IMR-90 (cell line): ENCODE measurements around the gene AFF2. TPM values are rescaled to one million over a fixed set of nuclear protein-coding genes. Genes with fewer than 3 reads are reported as not detected.

Experiments used
- ATAC-seq: fragments of 200-7000 bp; cut with Tn5 transposase; 2 replicates; pipeline ENCODE4 v1.9.1; 2020; ENCODE audit warnings: low read depth, mild to moderate bottlenecking, moderate library complexity
- BruUV-seq: library from RNA; stranded (reverse); fragments of 400-500 nt; replicated peaks from 2 replicates; lab custom pipeline; 2021; lab: Mats Ljungman, UMichigan
- CTCF ChIA-PET: fragments of 300-600 bp; formaldehyde crosslinking; extraction: SDS; loops from one replicate; lab custom pipeline; 2021; ENCODE audit warnings: antibody characterized with exemption; lab: Yijun Ruan, JAX
- POLR2A ChIA-PET: fragments of 300-600 bp; sonication (Branson Sonifier 250); formaldehyde crosslinking; loops from one replicate; lab custom pipeline; 2022; ENCODE audit warnings: antibody characterized with exemption; ENCODE audit not compliant: unreplicated experiment; lab: Charles Lee
- DNase-seq: peaks from one replicate; pipeline ENCODE4 v3.0.0; 2013
- H2AFZ ChIP-seq: replicated peaks from 2 replicates; pipeline ENCODE3; 2013; ENCODE audit warnings: low read length, mild to moderate bottlenecking; ENCODE audit not compliant: poor library complexity
- H2AK5ac ChIP-seq: 2 replicates; pipeline ENCODE4 v1.6.1; 2013; ENCODE audit warnings: low read depth, low read length, inconsistent platforms
- H2AK9ac ChIP-seq: replicated peaks from 2 replicates; pipeline ENCODE3; 2013; ENCODE audit warnings: mild to moderate bottlenecking, low read depth, low read length, moderate library complexity; ENCODE audit not compliant: poor library complexity
- H2BK120ac ChIP-seq: 2 replicates; pipeline ENCODE4 v1.6.1; 2013; ENCODE audit warnings: low read depth, low read length, inconsistent platforms
- H2BK15ac ChIP-seq: 3 replicates; pipeline ENCODE4 v1.6.1; 2013; ENCODE audit warnings: low read depth, low read length, inconsistent platforms
- H2BK20ac ChIP-seq: 2 replicates; pipeline ENCODE4 v1.6.1; 2013; ENCODE audit warnings: low read depth, mild to moderate bottlenecking, inconsistent platforms, low read length, moderate library complexity
- H2BK5ac ChIP-seq: 2 replicates; pipeline ENCODE4 v1.6.1; 2013; ENCODE audit warnings: mild to moderate bottlenecking, low read depth, low read length, inconsistent platforms; ENCODE audit not compliant: poor library complexity, severe bottlenecking
- H3K14ac ChIP-seq: replicated peaks from 2 replicates; pipeline ENCODE4 v1.6.1; 2013; ENCODE audit warnings: low read depth, low read length, inconsistent platforms
- H3K18ac ChIP-seq: 2 replicates; pipeline ENCODE4 v1.6.1; 2013; ENCODE audit warnings: low read depth, low read length, control low read depth
- H3K23ac ChIP-seq: 2 replicates; pipeline ENCODE4 v1.6.1; 2013; ENCODE audit warnings: low read depth, low read length, inconsistent platforms
- H3K27ac ChIP-seq: 2 replicates; pipeline ENCODE4 v1.5.1; 2013; ENCODE audit warnings: mild to moderate bottlenecking, control low read depth, low read length; ENCODE audit not compliant: insufficient read depth
- H3K27me3 ChIP-seq: 2 replicates; pipeline ENCODE4 v1.6.1; 2013; ENCODE audit warnings: low read length; ENCODE audit not compliant: control insufficient read depth, insufficient read depth
- H3K36me3 ChIP-seq: 2 replicates; pipeline ENCODE4 v1.6.1; 2013; ENCODE audit warnings: low read length, mixed read lengths; ENCODE audit not compliant: control insufficient read depth, insufficient read depth
- H3K4ac ChIP-seq: 2 replicates; pipeline ENCODE4 v1.6.1; 2013; ENCODE audit warnings: low read depth, low read length, inconsistent platforms
- H3K4me1 ChIP-seq: 2 replicates; pipeline ENCODE4 v1.6.1; 2013; ENCODE audit warnings: low read length, mixed read lengths; ENCODE audit not compliant: control insufficient read depth, insufficient read depth
- H3K4me2 ChIP-seq: 2 replicates; pipeline ENCODE4 v1.6.1; 2013; ENCODE audit warnings: low read depth, mild to moderate bottlenecking, control low read depth, low read length, moderate library complexity
- H3K4me3 ChIP-seq: 2 replicates; pipeline ENCODE4 v1.5.1; 2013; ENCODE audit warnings: low read depth, mild to moderate bottlenecking, control low read depth, low read length, moderate library complexity; ENCODE audit not compliant: insufficient read depth
- H3K56ac ChIP-seq: 2 replicates; pipeline ENCODE4 v1.6.1; 2013; ENCODE audit warnings: low read length, inconsistent platforms; ENCODE audit not compliant: insufficient read depth; ENCODE audit errors: extremely low read depth
- H3K79me1 ChIP-seq, 2 experiments: 2 replicates each; pipeline ENCODE4 v1.6.1; 2013; ENCODE audit warnings: low read length in 2 of 2, inconsistent platforms in 1 of 2, low read depth in 1 of 2
- H3K9ac ChIP-seq: 2 replicates; pipeline ENCODE4 v1.6.1; 2013; ENCODE audit warnings: low read depth, low read length, control low read depth
- H3K9me1 ChIP-seq: 2 replicates; pipeline ENCODE4 v1.6.1; 2013; ENCODE audit warnings: low read length, inconsistent platforms; ENCODE audit not compliant: insufficient read depth
- H3K9me3 ChIP-seq: 2 replicates; pipeline ENCODE4 v1.6.1; 2013; ENCODE audit warnings: low read length; ENCODE audit not compliant: control insufficient read depth, insufficient read depth
- H4K20me1 ChIP-seq: 2 replicates; pipeline ENCODE4 v1.6.1; 2013; ENCODE audit warnings: low read length, inconsistent platforms; ENCODE audit not compliant: insufficient read depth
- H4K5ac ChIP-seq: 2 replicates; pipeline ENCODE4 v1.6.1; 2013; ENCODE audit warnings: mild to moderate bottlenecking, low read depth, low read length, control low read depth
- H4K8ac ChIP-seq, 2 experiments: 2 replicates each; pipeline ENCODE4 v1.6.1; 2013; ENCODE audit warnings: low read depth in 2 of 2, low read length in 2 of 2, control low read depth in 1 of 2, inconsistent platforms in 1 of 2
- H4K91ac ChIP-seq: 2 replicates; pipeline ENCODE4 v1.6.1; 2013; ENCODE audit warnings: low read depth, low read length, inconsistent platforms; ENCODE audit not compliant: insufficient read depth
- CEBPB ChIP-seq: IDR thresholded peaks from 2 replicates; pipeline ENCODE4 v1.6.1; 2012; ENCODE audit warnings: low read depth, low read length, improper control_type of control experiment
- CHD1 ChIP-seq: IDR thresholded peaks from 2 replicates; pipeline ENCODE4 v1.6.1; 2012; ENCODE audit warnings: low read depth, low read length, improper control_type of control experiment
- FOS ChIP-seq: fragments of 150-350 bp; IDR thresholded peaks from 2 replicates; pipeline ENCODE4 v1.6.1; 2016; ENCODE audit warnings: low read depth, low read length
- MAZ ChIP-seq: IDR thresholded peaks from 2 replicates; pipeline ENCODE4 v1.6.1; 2012; ENCODE audit warnings: low read depth, mild to moderate bottlenecking, low read length, improper control_type of control experiment, moderate library complexity, borderline replicate concordance
- MXI1 ChIP-seq: IDR thresholded peaks from 2 replicates; pipeline ENCODE4 v1.6.1; 2012; ENCODE audit warnings: low read depth, mild to moderate bottlenecking, low read length, moderate library complexity, borderline replicate concordance
- NFE2L2 ChIP-seq: fragments of 150-350 bp; IDR thresholded peaks from 2 replicates; pipeline ENCODE4 v1.6.1; 2016; ENCODE audit warnings: low read depth, mild to moderate bottlenecking, low read length
- POLR2A ChIP-seq: IDR thresholded peaks from 2 replicates; pipeline ENCODE4 v1.6.1; 2012; ENCODE audit warnings: mild to moderate bottlenecking, low read depth, low read length
- RAD21 ChIP-seq: IDR thresholded peaks from 2 replicates; pipeline ENCODE4 v1.6.1; 2012; ENCODE audit warnings: low read length, improper control_type of control experiment
- RFX5 ChIP-seq: IDR thresholded peaks from 2 replicates; pipeline ENCODE4 v1.8.0; 2012; ENCODE audit warnings: low read depth, mild to moderate bottlenecking, low read length, moderate library complexity
- SMC3 ChIP-seq: fragments of 150-350 bp; IDR thresholded peaks from 2 replicates; pipeline ENCODE4 v1.6.1; 2016; ENCODE audit warnings: low read depth, mild to moderate bottlenecking, antibody characterized with exemption, low read length, moderate library complexity
- WGBS, 2 experiments: methylation state at CpG; one replicate each; pipeline versions ENCODE4 v1.1.5 to v1.1.7; 2013; ENCODE audit warnings: missing lambda C conversion rate in 2 of 2; ENCODE audit not compliant: insufficient read length in 1 of 2; ENCODE audit errors: extremely low coverage in 2 of 2; 5-methylcytosine and 5-hydroxymethylcytosine counted together
- dilution Hi-C: fragments of 300-500 bp; cut with HindIII; formaldehyde crosslinking; loops from one replicate; pipeline ENCODE4 v1.14.3; 2018; ENCODE audit warnings: low sequenced_read_pairs; ENCODE audit not compliant: unreplicated experiment
- in situ Hi-C: fragments of 300-500 bp; cut with MboI; formaldehyde crosslinking; loops from 3 replicates; pipeline ENCODE4 v1.14.3; 2019; ENCODE audit warnings: low sequenced_read_pairs, inconsistent platforms, mixed read lengths
- intact Hi-C: fragments of 100-400 bp; cut with micrococcal nuclease; formaldehyde crosslinking; loops from 2 replicates; pipeline ENCODE4 v1.10.0; 2022
- polyA plus RNA-seq, 3 experiments: library from polyadenylated mRNA; depleted of rRNA; stranded (reverse); fragments of >200 nt; gene quantifications; 2 replicates each; pipeline ENCODE4 v1.2.3, GENCODE V29; 2012; ENCODE audit warnings: low replicate concordance in 1 of 3
- total RNA-seq: library from RNA; depleted of rRNA; stranded (reverse); fragments of >200 nt; gene quantifications from 2 replicates; pipeline ENCODE4 v1.2.3, GENCODE V29; 2012
- TF ChIP-seq, protein P1 (sequence below): conservative IDR thresholded peaks from 2 replicates; pipeline ENCODE4 v1.5.1; 2012; ENCODE audit warnings: mild to moderate bottlenecking, low read depth, low read length, improper control_type of control experiment
- TF ChIP-seq, protein P2 (sequence below): fragments of 150-350 bp; IDR thresholded peaks from 2 replicates; pipeline ENCODE4 v1.6.1; 2016; ENCODE audit warnings: low read depth, mild to moderate bottlenecking, low read length, moderate library complexity, borderline replicate concordance

Gene AFF2
- total and polyA plus RNA-seq, 2 of the 4 experiments (the other 2 are of a cell fraction) = 0.15 to 0.72 TPM

DNA sequence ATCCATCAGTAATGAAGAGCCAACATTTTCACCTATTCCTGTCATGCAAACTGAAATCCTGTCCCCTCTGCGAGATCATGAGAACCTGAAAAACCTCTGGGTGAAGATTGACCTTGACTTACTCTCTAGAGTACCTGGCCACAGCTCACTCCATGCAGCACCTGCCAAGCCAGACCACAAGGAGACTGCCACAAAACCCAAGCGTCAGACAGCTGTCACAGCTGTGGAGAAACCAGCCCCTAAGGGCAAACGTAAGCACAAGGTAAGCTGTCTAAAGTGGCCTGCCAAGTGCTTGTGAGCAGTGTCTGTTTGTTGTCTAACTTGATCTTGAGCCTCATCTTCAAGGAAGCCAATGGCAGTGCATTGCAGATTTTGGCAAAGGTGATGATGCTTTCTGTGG lies 455.9 kb downstream of the AFF2 start:
- Histone ChIP-seq H2AK9ac (no peak overlapping the region), H3K27ac (no peak overlapping the region), H3K14ac (no peak overlapping the region), H3K4me2 (no peak overlapping the region), H3K4me3 (no peak overlapping the region), H3K79me1 (no peaks in the 10 kb centered on the region), H2AFZ (no peak overlapping the region), H3K18ac (no peak overlapping the region), H3K36me3 (no peaks in the 10 kb centered on the region), H3K9me3 (no peaks in the 10 kb centered on the region; the same call in 1 of the 2 replicates), H2AK5ac (no peak overlapping the region), H4K20me1 (no peaks in the 10 kb centered on the region), H3K9ac (no peak overlapping the region), H4K8ac (no peak overlapping the region), H3K23ac (no peak overlapping the region), H2BK120ac (no peak overlapping the region), H2BK20ac (no peak overlapping the region), H4K5ac (no peak overlapping the region), H4K91ac (no peak overlapping the region), H3K27me3 (no peaks in the 10 kb centered on the region), H3K4ac (no peak overlapping the region), H2BK5ac (no peak overlapping the region), H3K4me1 (no peaks in the 10 kb centered on the region), H2BK15ac (no peak overlapping the region), H3K56ac (no peak overlapping the region), H3K9me1 (no peaks in the 10 kb centered on the region)
- ChIA-PET POLR2A (no interaction called here), CTCF (no interaction called here)
- no TSS peak for BruUV-seq
- DNase-seq = no peak
- in situ Hi-C loops = no loop called here
- no peak for ATAC-seq
- TF ChIP-seq MAZ (no peak), CEBPB (no peak), POLR2A (no peak), RFX5 (no peak), NFE2L2 (no peak), CHD1 (no peak), RAD21 (no peak), FOS (no peak), SMC3 (no peak), MXI1 (no peak)
- TF ChIP-seq, protein P1, sequence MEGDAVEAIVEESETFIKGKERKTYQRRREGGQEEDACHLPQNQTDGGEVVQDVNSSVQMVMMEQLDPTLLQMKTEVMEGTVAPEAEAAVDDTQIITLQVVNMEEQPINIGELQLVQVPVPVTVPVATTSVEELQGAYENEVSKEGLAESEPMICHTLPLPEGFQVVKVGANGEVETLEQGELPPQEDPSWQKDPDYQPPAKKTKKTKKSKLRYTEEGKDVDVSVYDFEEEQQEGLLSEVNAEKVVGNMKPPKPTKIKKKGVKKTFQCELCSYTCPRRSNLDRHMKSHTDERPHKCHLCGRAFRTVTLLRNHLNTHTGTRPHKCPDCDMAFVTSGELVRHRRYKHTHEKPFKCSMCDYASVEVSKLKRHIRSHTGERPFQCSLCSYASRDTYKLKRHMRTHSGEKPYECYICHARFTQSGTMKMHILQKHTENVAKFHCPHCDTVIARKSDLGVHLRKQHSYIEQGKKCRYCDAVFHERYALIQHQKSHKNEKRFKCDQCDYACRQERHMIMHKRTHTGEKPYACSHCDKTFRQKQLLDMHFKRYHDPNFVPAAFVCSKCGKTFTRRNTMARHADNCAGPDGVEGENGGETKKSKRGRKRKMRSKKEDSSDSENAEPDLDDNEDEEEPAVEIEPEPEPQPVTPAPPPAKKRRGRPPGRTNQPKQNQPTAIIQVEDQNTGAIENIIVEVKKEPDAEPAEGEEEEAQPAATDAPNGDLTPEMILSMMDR = no peak
- TF ChIP-seq, protein P2, sequence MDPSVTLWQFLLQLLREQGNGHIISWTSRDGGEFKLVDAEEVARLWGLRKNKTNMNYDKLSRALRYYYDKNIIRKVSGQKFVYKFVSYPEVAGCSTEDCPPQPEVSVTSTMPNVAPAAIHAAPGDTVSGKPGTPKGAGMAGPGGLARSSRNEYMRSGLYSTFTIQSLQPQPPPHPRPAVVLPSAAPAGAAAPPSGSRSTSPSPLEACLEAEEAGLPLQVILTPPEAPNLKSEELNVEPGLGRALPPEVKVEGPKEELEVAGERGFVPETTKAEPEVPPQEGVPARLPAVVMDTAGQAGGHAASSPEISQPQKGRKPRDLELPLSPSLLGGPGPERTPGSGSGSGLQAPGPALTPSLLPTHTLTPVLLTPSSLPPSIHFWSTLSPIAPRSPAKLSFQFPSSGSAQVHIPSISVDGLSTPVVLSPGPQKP = no peak
- dilution Hi-C loops = no loop called here
- WGBS, 2 experiments = 67% methylated on average over 1 of the region's 3 CpGs; no CpG with 5 or more reads in 1 of the 2 experiments
- intact Hi-C loops = no loop called here
